Measurements from ENCODE around the gene LCN10. TPM values are rescaled to one million over a fixed set of nuclear protein-coding genes. Genes with fewer than 3 reads are reported as not detected.

Gene LCN10
- total and polyA plus RNA-seq, 12 donors: 0.44 to 144 (median 3.1) TPM

- WGBS, 2 donors: 82 to 87% methylated on average over 12 of the region's 12 CpGs
- H3K27me3 ChIP-seq: peaks cover 0 to 25% (median 6%) of the 10 kb centered on the region in 7 donors
- no peaks in the 10 kb centered on the region for H3K36me3 ChIP-seq
- TF ChIP-seq, protein P1, sequence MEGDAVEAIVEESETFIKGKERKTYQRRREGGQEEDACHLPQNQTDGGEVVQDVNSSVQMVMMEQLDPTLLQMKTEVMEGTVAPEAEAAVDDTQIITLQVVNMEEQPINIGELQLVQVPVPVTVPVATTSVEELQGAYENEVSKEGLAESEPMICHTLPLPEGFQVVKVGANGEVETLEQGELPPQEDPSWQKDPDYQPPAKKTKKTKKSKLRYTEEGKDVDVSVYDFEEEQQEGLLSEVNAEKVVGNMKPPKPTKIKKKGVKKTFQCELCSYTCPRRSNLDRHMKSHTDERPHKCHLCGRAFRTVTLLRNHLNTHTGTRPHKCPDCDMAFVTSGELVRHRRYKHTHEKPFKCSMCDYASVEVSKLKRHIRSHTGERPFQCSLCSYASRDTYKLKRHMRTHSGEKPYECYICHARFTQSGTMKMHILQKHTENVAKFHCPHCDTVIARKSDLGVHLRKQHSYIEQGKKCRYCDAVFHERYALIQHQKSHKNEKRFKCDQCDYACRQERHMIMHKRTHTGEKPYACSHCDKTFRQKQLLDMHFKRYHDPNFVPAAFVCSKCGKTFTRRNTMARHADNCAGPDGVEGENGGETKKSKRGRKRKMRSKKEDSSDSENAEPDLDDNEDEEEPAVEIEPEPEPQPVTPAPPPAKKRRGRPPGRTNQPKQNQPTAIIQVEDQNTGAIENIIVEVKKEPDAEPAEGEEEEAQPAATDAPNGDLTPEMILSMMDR (IDR thresholded peaks at IDR 0.05): no peak
- no peak for DNase-seq
- H3K4me1 ChIP-seq: peaks cover 0 to 21% (median 4%) of the 10 kb centered on the region in 9 donors
- no peak overlapping the region for H3K27ac ChIP-seq
- intact Hi-C loops (cut with DNase I): no loop called here
- ATAC-seq: no peak
- no peak overlapping the region for H3K4me3 ChIP-seq
- H3K9me3 ChIP-seq: no peaks in the 10 kb centered on the region
Measured at GRCh38 chr9:136703276-136703860, 39.4 kb downstream of the LCN10 start.

- ATAC-seq (no peak), DNase-seq (no peak)
- TF ChIP-seq, protein P1 (IDR thresholded peaks at IDR 0.05): no peak
- Histone ChIP-seq H3K36me3 (no peaks in the 10 kb centered on the region), H3K27ac (peak overlapping the region in 1 of 10 donors; percentile 20), H3K4me3 (peak overlapping the region in 1 of 10 donors; percentile 14), H3K4me1 (peaks cover 0 to 33% (median 4%) of the 10 kb centered on the region in 9 donors), H3K27me3 (peaks cover 0 to 25% (median 6%) of the 10 kb centered on the region in 7 donors), H3K9me3 (no peaks in the 10 kb centered on the region)
- intact Hi-C loops (cut with DNase I): no loop called here
- 45 to 52% methylated on average over 10 of the region's 10 CpGs for WGBS, 2 donors
Measured at GRCh38 chr9:136701668-136702053, 41.1 kb downstream of the LCN10 start.

GRCh38 chr9:136700959-136701667 lies 41.6 kb downstream of the LCN10 start:
- H3K9me3 ChIP-seq: no peaks in the 10 kb centered on the region
- H3K4me1 ChIP-seq: peaks cover 0 to 33% (median 4%) of the 10 kb centered on the region in 9 donors
- peaks cover 0 to 25% (median 6%) of the 10 kb centered on the region in 7 donors for H3K27me3 ChIP-seq
- ATAC-seq (peak in 5 of 8 donors; percentile 8 to 35 (median 26)), DNase-seq (no peak)
- H3K4me3 ChIP-seq: peak overlapping the region in 1 of 10 donors; percentile 14
- H3K36me3 ChIP-seq: no peaks in the 10 kb centered on the region
- peak overlapping the region in 1 of 10 donors; percentile 20 for H3K27ac ChIP-seq
- TF ChIP-seq, protein P1 (IDR thresholded peaks at IDR 0.05): no peak
- 24% methylated on average over 38 of the region's 38 CpGs for WGBS, 2 donors
- intact Hi-C loops (cut with DNase I): no loop called here

DNA sequence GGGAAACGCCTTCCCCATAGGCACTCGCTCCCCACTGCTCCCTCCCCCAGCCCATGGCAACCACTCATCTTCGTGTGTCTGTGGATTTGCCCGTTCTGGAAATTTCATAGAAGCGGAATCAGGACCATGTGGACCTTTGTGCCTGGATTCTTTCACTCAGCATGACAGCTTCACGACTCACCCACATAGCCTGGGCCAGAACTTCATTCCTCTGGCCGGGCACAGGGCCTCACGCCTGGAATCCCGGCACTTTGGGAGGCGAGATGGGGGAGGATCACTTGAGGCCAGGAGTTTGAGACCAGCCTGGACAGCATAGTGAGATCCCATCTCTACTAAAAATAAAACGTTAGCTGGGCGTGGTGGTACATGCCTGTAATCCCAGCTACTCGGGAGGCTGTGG lies 42.4 kb downstream of the LCN10 start:
- TF ChIP-seq, protein P1 (IDR thresholded peaks at IDR 0.05): no peak
- 67 to 78% methylated on average over 13 of the region's 13 CpGs for WGBS, 2 donors
- no peak for ATAC-seq
- DNase-seq: no peak
- intact Hi-C loops (cut with DNase I): no loop called here
- H3K36me3 ChIP-seq: no peaks in the 10 kb centered on the region
- H3K4me3 ChIP-seq: no peak overlapping the region
- H3K27me3 ChIP-seq: peaks cover 0 to 25% (median 6%) of the 10 kb centered on the region in 7 donors
- H3K4me1 ChIP-seq: peaks cover 0 to 33% (median 4%) of the 10 kb centered on the region in 9 donors
- no peaks in the 10 kb centered on the region for H3K9me3 ChIP-seq
- H3K27ac ChIP-seq: no peak overlapping the region

Data from heart right ventricle (tissue), 16 donors.